ENCODE data around the gene SYT2.

SYT2 gene

GRCh38 chr1:202590126-202590525 is 120.1 kb downstream of the SYT2 start:
- no peak for ATAC-seq

GRCh38 chr1:202589190-202589930 is 120.9 kb downstream of the SYT2 start:
- 0 out of 2 replicates have a peak, but pooled peaks have one; percentile 9 for TF ChIP-seq POU6F1 (CRISPR knock-in tag; IDR thresholded peaks at IDR 0.05; ENCODE audit: borderline replicate concordance, low read depth)
- peak; percentile 96; the same call in 1 of the 2 replicates for TF ChIP-seq CREB5 (CRISPR knock-in tag; IDR thresholded peaks at IDR 0.05; ENCODE audit: low read depth)
- peak; percentile 43 for TF ChIP-seq RARB (CRISPR knock-in tag; IDR thresholded peaks at IDR 0.05)
- TF ChIP-seq ZFP3 (CRISPR knock-in tag; IDR thresholded peaks at IDR 0.05), result peak; percentile 80
- peak; percentile 3; the same call in 1 of the 2 replicates for TF ChIP-seq GLIS3 (CRISPR knock-in tag; IDR thresholded peaks at IDR 0.05)
- no peak for TF ChIP-seq ARNTL (CRISPR knock-in tag; IDR thresholded peaks at IDR 0.05; ENCODE audit: borderline replicate concordance, low read depth)
- no peak for TF ChIP-seq SNAI2 (CRISPR knock-in tag; IDR thresholded peaks at IDR 0.05)
- no peak for TF ChIP-seq ZNF70 (CRISPR knock-in tag; IDR thresholded peaks at IDR 0.05)
- TF ChIP-seq TOX (CRISPR knock-in tag; IDR thresholded peaks at IDR 0.05; ENCODE audit: borderline replicate concordance), result peak; percentile 48; the same call in 1 of the 2 replicates
- peak; percentile 19; the same call in 1 of the 2 replicates for TF ChIP-seq TSHZ2 (CRISPR knock-in tag; IDR thresholded peaks at IDR 0.05)
- peak; percentile 89 for ATAC-seq

More at GRCh38 chr1:202590126-202590525, 120.1 kb downstream of the SYT2 start:
- TF ChIP-seq PATZ1 (CRISPR knock-in tag; IDR thresholded peaks at IDR 0.05; ENCODE audit: borderline replicate concordance) (no peak), GLIS3 (CRISPR knock-in tag; IDR thresholded peaks at IDR 0.05) (no peak), ISL1 (CRISPR knock-in tag; IDR thresholded peaks at IDR 0.05) (no peak), RARB (CRISPR knock-in tag; IDR thresholded peaks at IDR 0.05) (no peak), ZNF565 (CRISPR knock-in tag; conservative IDR thresholded peaks at IDR 0.05; ENCODE audit: low read depth) (no peak), ZFP3 (CRISPR knock-in tag; IDR thresholded peaks at IDR 0.05) (no peak), ESRRG (CRISPR knock-in tag; IDR thresholded peaks at IDR 0.05) (no peak), PPARA (CRISPR knock-in tag; IDR thresholded peaks at IDR 0.05; ENCODE audit: borderline replicate concordance) (no peak), CREB5 (CRISPR knock-in tag; IDR thresholded peaks at IDR 0.05; ENCODE audit: low read depth) (no peak), TSHZ2 (CRISPR knock-in tag; IDR thresholded peaks at IDR 0.05) (no peak), TOX (CRISPR knock-in tag; IDR thresholded peaks at IDR 0.05; ENCODE audit: borderline replicate concordance) (no peak)

Measured in SK-N-SH treated with all-trans-retinoic acid at 6 μM for 48 hours (cell line).